HG03108 (cell line): ENCODE data around the gene MIB1.

Experiments used
- ATAC-seq: cut with Tn5 transposase; IDR thresholded peaks from one replicate; pipeline ENCODE4 v1.9.1; 2021; ENCODE audit warnings: moderate library complexity; ENCODE audit not compliant: unreplicated experiment

Gene MIB1

DNA sequence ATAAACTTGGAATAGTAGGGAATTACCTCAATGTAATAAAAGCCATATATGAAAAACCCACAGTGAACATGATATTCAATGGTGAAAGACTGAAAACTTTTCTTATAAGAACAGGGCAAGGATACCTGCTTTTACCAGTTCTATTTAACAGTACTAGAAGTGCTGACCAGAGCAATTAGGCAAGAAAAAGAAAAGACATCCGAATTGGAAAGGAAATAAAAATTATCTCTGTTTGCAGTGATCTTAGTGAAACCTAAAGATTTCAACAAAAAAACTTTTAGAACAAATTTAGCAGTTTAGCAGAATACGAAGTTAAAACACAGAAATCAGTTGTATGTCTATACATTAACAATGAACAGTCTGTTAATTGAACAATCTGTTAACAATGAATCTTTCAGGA, 69.1 kb downstream of the MIB1 start:
- ATAC-seq, result no peak

DNA sequence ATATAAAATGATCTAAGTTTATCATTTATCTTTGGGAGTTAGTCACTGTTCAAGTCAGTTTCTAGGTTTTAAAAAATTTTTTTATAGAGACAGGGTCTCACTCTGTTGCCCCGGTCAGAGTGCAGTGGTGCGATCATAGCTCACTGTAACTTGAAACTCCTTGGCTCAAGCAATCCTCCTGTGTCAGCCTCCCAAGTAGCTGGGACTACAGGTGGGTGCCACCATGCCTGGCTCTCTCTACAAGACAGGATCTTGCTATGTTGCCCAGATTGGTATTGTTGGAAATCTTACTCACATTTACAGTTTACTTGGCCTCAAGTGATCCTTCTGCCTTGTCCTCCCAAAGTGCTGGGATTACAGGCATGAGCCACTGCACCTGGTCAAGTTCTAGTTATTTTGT, 74.5 kb downstream of the MIB1 start:
- no peak for ATAC-seq

DNA sequence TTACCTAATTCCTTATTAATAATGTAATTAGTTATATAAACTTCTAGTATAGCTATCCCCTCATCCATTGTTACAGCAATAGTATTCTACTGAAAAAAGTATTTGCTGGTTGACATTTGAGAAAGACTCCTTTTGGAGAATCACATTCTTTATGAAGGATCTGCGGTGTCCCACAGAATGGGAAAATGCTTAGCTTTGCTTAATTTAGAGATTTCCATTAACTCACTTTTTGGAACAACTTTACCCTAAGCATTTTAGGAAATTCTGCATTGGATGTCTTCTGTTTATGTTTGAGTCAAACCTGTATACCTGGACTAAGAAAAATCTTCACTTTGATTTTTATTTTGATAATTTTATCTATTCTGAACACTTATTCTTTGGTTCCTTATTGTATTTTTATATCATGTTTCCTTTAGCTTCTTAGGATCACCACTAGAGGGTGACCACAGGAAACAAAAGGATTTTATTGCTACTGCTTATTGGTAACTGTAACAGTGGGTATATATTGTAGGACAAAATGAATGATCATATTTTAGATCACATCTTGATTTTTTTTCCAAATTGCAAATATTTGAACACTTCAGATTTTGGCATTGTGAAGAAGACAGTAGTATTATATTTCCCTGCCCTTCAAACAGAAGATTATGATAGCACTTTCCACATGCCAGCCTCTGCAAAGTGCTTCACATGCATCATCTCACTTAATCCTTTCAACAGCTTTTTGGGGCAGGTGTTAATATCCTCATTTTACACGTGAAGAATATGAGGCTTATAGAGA, 79.6 kb downstream of the MIB1 start:
- ATAC-seq, result no peak

DNA sequence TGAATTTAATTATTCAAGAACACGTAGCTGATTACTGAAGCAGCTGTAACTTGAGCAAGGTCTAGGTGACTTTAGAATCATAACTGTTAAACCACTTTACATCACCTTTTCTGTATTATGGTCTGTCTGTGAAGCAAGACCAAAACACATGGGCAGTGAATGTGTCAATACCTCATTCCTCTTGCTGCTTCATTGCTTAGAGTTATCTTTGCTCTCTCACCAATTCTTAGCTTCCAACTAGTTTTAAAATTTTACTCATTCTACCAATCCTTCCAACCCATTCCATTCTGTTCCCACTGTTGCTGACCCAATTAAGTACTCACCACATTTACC, 80.2 kb downstream of the MIB1 start:
- no peak for ATAC-seq

DNA sequence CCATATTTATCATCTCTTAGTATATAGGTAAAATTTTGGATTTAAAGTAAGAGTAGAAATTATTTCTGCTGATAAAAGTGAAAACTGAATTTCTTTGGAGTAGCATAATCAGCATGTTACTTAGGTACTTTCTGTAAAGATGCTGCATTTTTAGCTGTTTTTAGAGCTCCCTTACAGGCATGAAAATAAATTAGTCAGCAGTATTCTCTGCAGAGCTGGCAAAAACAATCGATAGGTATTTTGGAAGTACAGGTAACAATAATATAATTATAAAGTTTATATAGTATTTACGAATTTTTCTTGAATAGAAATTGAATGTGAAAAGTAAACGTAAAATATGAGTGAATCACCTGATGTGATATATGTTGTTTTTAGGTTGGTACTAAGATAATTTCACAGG, 83.3 kb downstream of the MIB1 start:
- ATAC-seq, result no peak

DNA sequence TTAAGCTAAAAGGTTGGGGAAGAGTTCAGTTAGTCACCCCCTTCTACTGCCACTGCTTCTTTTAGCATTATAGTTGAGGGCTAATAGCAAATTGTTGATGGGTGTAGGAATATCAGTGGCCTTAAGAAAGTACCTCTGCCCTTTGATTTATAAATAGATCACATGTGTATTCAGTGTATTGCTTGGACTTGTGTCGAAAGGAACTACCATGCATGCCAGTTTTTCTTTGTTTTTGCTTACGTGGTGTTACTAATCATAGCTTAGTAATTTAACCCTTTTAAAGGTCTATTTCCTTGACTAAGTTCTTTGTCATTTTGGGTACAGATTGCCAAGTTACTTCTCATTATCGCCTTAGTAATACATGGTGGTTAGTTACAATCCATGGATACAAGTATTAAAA, 85.6 kb downstream of the MIB1 start:
- no peak for ATAC-seq

DNA sequence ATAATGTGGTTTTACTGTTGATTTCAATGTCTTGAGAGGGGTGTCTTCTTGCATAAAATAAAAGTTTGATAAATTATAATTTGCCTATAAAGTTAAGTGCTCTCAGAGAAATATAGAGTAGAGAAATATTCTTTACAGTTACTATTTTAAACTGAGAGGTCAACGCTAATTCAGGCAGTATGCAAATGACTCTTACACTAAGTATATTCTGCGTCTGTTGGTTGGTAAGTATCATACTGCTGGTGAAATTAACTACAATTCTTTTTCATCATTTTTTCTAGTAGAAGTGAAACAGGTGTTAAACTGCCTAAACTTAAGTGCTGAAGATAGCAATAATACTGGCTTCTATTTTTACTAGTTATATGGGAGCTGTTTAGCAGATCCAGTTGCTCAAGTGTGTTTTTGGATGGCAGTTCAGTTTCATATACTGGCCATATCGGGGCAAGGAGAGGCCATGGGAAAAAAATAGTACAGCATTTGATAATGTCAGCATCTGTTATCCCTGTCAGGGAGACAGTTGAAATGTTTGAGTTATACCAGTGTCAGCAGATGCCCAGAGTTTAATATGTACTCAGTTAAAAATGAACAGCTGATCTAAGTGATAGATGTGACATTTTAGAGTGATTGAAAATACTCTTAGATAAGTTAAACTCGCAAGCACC, 86.2 kb downstream of the MIB1 start:
- ATAC-seq, result no peak

DNA sequence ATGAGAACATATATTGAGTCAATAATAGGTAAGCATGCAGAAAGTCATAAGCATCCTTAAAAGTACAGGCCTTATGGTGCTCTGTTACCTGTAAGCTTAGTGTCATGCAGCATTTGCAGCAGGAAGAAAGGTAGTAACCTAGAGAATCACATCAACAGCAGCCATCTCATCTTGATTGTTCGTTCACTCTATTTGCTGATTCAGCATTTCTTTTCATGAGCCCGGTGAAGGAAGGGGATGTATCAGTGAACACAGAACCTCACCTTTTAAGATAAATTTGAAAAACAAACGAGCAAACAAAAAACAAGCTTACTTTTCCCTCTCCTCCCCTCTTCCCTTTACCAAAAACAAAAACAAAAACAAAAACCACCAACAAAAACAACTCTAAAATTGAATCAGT, 89.9 kb downstream of the MIB1 start:
- no peak for ATAC-seq

DNA sequence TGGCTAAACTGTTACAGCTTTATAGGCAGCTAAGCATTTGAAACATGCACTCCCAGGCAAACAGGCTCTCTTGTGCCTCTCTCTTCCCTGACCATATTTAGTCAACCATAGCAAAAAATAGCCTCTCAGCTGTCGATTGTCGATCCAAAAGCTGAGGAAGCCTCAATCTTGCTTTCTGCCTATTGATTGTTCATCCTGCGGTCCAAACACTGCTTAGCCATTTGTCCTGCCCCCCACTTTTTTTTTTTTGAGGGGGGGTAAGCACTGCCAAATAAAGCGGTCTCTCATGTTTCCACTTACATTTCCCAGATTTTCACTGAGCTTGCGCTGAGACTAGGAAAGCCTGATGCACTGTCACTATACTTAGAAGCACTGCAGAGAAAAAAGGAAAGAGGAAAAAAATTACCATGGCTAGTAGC, 90.8 kb downstream of the MIB1 start:
- no peak for ATAC-seq

DNA sequence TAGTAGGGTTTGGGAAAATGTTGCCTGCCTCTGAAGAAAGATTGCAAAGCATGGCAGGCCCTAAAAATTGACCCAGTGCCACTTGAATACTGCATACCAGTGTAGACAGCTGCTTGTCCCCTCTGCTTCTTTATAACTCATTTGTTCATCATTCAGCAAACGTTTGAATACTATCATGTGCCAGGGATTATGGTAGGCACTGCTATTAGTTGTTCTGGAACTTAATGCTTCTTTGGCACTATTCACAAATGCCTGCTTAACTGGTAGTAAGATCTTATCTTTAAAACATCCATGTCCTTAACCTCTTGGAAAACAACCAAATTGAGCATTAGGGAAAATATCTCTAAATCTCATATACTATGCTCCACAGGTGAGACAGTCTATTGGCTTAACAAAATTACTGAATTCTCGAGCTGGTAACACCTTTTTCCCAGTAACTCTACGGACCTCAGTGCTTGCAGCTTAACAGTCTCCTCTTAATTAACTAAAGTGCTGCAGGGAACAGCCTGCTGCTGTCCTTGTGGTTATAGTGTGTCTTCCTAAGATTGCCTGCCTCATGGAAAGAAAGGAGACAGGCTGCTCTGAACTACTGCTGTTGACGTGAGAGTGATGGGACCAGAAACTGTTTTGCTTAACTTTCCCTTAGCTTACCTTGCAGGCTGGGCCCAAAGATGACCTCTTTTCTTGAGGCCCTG, 93.2 kb downstream of the MIB1 start:
- no peak for ATAC-seq

DNA sequence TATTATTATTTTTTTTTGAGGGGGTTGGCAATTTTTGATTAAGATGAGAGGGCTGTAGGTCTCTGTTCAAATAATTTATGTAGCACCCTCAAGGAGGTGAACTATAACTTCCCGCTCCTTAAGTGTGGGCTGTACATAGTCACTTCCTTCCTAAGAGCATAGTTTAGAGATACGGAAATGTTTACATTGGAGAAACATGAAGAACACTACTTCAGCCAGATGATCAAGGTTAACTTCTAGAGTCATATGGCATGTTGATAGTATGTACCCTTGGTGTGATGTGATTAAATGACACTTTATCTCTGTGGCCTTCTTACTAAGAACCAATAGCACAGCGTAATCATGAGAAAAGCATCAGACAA, 93.7 kb downstream of the MIB1 start:
- ATAC-seq, result no peak

DNA sequence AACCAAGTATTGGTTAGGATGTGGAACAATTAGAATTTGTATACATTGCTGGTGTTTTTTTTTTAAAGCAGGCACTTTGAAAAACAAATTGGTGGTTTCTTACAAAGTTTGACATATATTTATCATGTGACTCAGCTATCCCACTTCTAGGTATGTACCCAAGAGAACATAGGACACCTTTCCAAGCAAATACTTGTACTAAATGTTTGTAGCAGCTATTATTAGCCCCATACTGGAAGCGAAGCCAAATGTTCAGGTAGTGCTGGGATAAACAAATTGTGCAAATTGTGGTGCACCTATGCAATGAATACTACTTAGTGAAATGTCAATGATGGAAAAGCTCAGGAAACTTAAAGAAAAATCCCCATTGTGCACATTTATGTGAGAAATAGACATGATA, 101.0 kb downstream of the MIB1 start:
- no peak for ATAC-seq

DNA sequence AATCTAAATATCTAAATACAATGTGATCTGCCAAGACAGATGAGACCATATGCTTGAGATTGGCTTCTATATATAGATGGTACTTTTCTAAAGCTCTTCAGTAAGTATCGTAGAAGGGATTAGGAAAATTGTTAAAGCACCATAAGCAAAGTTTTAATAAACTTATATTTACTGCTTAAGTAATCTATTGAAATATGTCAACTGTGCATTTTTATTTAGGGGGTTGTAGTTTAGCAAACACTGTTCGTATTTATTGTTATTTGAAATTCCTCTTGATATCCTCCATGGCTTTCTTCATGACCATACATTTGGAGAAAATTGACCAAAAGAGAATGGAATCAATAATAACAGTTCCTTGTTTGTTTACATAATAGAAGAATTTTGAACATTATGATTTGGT, 102.7 kb downstream of the MIB1 start:
- no peak for ATAC-seq

DNA sequence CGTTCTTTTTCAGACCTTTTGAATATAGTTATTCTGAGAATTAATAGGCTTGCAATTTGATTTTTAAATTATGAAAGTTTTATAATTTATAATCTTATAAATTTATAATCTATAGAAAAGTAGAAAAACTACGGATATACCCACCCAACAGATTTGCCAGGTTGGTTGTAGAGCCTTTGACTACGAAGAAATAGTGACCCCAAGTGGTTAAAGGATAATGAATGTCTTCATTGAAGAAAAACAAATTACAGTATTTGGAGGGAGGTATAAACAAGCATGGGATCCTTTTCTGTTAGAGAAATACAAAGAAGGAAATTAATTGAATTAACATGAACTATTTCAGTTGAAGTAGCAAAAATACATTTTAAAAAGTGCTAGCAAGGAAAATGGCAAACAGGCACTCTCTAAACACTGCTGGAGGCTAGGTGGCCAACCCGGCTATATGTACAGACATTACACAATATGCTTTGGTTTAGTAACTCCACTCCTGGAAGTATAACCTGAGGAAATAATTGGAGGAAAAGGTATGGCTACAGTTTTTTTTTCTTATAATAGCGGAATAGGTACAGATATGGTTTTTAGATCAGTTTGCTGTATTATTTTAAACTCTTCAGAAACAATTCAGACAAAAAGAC, 110.9 kb downstream of the MIB1 start:
- ATAC-seq, result no peak

DNA sequence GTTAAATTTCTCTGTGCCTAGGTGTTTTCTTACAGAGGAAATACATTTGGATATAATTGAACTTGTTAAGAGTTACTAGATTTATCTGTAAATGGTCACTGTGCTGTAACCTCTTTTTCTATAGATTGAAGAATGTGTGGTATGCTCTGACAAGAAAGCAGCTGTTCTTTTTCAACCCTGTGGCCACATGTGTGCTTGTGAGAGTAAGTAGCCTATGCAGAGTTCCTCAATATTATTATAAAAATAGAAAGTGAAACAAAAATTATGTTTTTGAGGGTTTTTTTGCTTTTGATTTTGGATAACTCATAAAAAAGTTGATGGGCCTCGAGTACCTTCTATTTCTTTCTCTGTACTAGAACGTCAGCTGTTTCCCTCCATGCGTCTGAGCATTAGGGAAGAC, 112.4 kb downstream of the MIB1 start:
- peak; percentile 86 for ATAC-seq

DNA sequence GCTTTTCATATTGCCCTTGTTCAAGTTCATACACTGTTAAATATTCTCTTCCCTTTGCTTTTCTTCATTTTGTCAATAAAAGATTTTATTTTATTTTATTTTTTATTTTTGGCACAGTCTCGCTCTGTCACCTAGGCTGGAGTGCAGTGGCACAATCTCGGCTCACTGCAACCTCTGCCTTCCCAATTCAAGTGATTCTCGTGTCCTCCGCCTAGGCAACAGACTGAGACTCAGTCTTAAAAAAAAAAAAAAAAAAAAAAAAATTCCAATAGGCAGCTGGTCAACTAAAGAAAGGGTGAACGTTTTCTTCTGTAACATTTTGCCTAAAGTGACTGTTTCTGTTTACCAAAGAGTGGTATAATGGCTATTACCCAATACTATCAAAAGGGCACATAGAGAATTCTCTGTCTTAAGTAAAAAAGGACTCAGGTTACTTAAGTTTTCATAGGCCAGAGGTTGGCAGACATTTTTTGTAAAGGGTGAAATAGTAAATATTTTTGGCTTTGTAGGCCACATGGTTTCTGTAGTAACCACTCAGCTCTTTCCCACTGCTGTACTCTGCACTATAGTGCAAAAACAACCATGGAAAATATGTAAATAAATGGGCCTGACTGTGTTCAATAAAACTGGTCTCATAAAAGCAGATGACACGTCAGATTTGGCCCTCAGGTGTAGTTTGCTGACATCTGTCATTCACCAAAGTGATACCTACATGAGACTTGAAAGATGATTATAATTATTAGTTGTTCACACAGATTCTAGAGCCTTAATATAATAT, 113.4 kb downstream of the MIB1 start:
- ATAC-seq, result no peak

DNA sequence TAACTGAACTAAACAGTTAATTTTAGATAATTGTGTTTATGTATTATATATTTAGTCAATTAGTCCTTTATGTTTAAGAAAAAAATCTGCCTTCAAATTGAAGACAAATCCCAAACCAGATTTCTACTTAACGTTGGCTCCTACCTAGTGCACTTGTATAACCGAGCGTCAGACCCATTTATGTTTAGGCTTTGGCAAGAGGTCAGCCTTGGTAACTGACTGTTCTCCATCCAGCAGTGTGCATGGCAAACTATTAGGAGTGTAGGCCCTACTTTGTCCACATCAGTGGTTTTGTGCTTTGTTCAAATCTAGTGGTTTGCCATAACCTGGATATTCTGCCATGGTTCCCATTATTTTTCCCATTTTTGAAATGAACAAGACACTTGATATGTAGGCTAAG, 114.8 kb downstream of the MIB1 start:
- no peak for ATAC-seq

DNA sequence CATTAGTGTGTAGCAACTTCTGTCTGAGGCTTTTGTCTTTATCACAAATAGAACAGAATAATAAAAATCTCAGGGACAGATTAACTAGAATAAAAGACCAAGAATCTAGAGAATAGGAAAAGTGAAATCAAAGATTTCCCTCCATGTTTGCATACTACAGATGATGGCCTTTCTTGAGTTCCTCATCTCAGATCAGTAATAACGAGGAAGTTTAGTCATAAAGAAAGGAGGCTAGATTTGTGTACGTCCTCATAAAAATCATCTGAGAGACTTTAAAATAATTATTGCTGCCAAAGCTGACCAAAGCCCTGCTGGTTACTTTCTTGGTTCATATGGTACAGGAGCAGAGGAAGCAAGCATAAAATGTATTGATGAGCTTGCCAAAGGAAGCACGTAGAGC, 117.3 kb downstream of the MIB1 start:
- ATAC-seq, result no peak

DNA sequence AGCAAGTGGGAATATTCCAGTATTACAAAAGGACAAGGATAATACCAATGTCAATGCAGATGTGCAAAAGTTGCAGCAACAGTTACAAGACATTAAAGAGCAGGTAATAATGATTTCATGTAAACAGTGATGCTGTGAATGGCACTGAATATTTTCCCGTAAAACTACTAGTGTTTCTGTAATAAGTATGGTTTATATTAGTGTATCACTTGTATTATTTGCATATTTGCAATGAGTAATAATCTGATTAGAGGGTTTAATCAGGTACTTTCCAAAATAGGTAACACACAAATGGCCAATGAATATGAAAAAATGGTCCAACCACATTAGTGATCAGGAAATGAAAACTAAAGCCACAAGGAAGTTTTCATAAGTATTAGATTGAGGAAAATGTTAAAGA, 118.0 kb downstream of the MIB1 start:
- no peak for ATAC-seq

DNA sequence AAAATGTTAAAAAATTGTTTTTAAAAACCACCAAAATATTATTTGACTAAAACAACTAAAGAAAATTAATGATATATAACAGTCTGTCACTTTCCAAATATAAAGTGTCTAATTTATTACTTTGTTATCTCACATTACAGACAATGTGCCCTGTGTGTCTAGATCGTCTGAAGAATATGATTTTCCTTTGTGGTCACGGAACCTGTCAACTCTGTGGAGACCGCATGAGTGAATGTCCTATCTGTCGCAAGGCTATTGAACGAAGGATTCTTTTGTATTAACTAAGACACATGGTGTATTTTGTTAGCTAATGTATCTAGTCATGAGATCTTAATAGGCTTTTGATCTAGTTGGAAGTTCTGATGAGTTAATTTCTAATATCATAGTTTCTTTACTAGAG, 123.8 kb downstream of the MIB1 start:
- no peak for ATAC-seq

DNA sequence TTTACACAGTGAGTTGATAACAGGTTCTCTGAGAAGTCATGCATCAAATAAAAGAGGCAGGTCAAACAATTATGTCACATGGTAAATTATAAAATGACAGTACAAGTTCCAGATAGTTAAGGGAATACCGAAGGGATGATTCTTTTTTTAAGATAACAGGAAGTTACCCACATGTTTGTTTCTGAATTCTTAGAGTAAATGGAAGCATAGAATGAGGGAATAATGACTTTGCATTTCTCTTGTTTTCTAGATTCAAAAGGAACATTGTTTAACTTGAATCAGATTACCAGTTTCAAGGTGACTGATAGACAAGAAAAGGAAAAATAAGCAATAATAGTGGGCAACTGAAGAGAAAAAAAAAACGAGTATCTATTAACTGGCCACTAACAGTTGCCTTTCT, 124.5 kb downstream of the MIB1 start:
- ATAC-seq, result no peak
